ENCODE data around the gene TMX3.

Gene TMX3, protein sequence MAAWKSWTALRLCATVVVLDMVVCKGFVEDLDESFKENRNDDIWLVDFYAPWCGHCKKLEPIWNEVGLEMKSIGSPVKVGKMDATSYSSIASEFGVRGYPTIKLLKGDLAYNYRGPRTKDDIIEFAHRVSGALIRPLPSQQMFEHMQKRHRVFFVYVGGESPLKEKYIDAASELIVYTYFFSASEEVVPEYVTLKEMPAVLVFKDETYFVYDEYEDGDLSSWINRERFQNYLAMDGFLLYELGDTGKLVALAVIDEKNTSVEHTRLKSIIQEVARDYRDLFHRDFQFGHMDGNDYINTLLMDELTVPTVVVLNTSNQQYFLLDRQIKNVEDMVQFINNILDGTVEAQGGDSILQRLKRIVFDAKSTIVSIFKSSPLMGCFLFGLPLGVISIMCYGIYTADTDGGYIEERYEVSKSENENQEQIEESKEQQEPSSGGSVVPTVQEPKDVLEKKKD

DNA sequence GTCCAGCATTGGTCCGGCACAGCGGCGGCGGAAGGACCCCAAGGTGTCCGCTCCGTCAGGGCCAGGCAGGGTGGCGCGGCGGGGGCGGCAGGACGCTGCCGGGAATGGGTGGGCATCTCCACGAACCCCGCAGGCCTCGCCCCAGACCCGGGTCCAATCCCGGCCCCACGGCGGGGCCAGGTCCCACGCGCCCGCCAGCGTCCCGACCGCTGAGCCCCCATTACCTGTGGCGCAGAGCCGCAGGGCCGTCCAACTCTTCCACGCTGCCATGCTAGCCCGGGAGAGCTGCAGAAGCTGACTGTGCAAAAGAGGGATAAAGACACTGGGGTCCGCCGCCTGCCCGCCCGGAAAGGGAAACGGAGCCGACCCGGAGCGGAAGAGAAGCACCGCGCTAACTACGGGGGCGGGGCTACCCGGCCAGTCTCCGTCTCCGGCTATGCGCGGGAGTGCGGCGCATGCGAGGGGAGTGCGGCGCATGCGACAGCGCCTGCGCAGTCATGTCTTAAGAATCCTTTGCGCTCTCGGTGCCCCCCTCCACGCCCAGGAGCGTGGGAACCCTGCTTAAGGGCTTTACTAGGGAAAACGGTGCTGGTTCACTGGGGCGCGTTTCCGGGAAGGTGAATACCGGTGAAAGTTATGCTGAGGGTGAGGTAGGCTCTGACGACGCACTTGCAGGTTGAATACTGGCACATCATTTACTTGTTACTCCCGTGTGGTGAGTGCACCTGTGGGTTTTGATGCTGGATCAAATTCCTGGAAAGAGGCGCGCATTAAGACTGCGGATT lies at the start of gene TMX3:
Gene TMX3 (minus strand): TSS at position 397 of the 785 bp plus-strand sequence. CDS start 127 bp downstream, at position 270.
- DNase-seq (ENCODE audit: low read depth in 3 of 3) = peak; percentile 82 to 86 (median 83)

DNA sequence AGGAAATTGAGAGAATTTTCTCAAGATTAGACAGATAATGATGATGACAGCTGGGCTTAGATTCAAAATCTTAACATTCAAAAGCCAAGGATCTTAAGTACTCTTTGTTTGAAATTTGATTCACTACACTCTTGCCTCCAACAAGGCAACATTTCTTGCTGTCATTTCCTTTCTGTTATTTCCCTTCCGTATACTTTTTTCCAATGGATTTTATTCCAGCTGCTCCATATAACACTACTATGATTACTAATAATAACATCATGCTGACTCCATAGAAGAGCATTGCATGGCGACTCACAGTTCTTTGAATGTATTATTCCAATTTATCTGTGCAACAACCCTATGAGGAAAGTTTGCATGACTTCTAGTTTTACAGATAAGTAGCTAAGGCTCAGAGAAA lies 49.1 kb upstream of the TMX3 start:
- no peak for DNase-seq (ENCODE audit: low read depth in 3 of 3)

DNA sequence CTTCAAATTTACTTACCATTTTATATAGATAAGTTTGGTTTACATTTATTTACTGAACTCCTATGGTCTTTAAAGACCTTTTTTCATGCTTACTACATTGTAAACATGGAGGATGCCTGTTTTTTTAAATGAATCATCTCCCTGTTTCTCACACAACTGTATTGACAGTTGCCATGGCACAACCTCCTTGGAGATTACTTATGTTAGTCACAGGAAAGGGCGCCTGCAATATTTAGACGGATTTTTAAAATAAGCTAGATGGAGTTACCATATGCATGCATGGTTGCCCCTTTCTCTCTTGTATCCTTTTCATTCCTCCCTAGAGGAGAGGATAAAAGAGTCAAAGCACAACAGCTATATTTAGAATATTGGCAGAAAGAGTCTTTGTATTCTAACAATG lies 48.2 kb upstream of the TMX3 start:
- no peak for DNase-seq (ENCODE audit: low read depth in 3 of 3)

DNA sequence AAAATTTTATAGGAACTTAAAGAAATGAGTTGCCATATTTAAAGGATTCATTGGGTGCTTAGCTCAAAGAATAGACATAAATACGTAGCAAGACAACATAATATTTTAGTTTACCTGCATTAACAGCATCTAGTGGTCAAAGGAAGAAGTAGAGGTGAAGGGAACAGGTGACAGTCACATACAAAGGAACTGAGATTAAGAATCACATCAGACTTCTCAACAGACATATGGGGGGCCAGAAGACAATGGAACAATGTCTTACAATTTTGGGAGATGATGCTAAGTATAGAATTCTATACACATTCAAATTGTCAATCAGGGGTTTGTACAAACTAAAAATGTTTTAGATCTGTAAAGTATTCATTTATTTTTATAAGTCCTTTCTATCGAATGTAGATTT lies 44.4 kb upstream of the TMX3 start:
- no peak for DNase-seq (ENCODE audit: low read depth in 3 of 3)

DNA sequence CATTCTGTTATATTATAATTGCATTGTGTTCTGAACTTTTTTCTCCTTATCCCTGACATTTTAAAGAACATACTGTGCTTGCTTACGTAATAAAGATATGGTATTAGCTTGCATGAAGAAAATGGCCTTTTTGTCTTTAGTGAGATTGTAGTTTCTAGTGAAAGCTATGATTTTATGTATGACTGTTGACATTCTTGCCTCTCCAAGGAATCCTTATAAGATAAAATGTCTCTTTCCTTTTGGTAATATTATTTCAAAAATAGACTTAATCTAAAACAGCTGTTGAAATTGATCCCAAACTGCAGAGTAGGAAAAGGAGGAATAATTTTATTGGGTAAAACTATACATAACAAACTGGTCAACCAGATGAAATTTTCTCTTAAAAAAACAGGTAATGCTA lies 42.2 kb upstream of the TMX3 start:
- no peak for DNase-seq (ENCODE audit: low read depth in 3 of 3)

DNA sequence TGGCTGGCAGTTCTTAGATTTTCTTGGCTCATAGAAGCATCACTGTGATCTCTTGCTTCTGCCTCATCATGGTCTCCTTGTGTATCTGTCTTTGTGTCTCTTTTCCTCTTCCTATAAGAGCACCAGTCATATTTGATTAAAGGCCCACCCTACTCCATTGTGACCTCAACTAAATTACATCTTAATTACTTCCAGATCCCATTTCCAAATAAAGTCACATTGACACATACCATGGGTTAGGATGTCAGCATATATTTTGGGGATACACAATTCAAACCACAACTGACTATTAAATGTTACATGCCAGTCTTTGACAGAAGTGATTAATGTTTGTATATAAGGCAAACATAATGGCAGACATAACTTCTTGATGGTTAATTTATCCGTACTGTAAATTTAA lies 27.3 kb upstream of the TMX3 start:
- DNase-seq (ENCODE audit: low read depth in 3 of 3) = no peak

DNA sequence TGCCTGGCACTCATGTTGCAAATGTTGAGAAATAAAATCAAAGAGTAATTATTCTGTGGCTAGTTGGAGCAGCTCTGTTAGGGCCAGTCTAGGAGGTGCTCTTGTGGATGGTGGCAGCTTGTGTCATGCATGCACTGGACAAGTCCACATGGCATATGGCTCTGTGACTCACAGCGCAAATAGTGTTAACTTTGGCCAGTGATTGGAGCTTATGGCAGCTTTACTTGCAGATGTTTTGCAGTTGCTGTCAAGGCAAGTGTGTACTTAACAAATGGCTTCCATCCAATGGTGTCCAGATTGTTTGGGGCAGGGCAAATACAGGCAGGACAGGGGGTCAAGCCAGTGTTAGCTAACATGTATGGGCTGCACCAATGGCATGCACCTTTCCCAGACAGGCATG lies 26.1 kb upstream of the TMX3 start:
- DNase-seq (ENCODE audit: low read depth in 3 of 3) = no peak

DNA sequence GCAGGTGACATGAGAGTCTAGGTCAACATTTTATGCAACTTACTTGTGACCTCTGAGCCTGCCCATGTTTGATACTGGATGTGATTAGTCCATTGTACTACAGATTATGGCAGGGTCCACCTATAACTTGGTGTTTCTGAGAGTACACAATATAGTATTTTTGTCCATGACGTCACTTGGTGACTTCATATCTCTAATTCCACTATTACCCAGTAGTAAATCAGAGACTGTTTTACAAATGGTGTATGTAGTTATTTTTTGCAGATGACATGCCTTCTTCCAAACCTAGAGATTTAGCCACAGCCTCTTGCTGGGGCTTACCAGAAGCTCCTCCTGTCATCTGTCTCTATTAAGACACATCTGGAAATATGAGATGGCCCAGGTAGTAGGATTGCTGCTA lies 24.6 kb upstream of the TMX3 start:
- no peak for DNase-seq (ENCODE audit: low read depth in 3 of 3)

DNA sequence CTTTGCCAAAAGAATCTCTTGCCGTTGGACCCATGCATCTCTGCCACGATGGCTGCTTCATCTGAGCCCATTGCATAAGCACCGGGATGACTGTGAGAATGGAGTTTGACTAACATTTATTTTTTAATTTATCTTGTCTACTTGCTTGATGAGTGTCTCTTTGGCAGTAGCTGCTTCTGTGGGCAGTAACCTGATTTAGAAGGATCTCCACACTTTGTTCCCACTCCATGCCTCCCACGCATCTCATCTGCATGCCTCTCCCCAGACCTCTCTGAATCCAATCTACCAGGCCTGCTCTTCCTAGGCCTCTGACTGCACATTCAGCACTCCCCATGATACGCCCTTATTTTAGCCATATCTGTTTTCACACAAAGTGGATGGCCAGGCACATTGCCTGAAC lies 23.7 kb upstream of the TMX3 start:
- DNase-seq (ENCODE audit: low read depth in 3 of 3) = no peak

DNA sequence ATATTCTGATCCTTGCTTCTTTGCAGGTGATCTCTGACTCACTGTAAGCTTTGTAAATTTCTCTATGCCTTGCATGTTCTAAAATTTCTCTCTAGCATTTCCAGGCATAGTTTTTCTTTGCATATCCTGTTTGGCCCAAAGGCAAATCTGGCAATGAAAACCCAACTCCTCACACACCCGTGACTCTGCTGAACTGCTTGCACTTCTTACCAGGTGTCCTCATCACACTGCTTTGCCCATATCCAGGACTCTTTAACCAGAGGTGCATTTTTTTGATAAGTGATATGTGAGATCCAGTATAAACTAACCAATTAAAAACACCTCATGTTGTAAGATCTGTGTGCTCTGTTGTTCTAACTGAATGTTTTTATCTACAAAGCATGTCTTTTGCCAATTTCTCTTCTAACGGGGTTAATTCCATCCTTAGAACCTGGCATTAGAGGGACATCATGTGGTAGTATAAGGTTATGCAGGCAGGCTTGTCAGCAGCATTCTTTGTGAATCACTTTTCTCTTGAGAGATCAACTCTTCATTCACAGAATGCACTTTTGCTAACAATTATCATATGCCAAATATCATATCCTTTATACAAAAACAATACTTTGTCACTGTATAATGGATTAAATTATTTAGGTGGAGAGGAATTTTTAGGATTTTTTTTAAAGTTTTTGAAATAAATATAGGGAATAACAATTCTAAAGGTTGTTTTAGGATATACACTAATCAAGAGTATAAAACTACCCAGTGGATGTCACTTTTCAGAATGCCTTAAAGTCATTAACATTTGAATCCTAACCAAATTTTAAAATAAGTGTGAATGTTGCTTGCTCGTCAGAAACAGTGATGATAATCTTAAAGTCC lies 20.8 kb upstream of the TMX3 start:
- DNase-seq (ENCODE audit: low read depth in 3 of 3) = no peak

DNA sequence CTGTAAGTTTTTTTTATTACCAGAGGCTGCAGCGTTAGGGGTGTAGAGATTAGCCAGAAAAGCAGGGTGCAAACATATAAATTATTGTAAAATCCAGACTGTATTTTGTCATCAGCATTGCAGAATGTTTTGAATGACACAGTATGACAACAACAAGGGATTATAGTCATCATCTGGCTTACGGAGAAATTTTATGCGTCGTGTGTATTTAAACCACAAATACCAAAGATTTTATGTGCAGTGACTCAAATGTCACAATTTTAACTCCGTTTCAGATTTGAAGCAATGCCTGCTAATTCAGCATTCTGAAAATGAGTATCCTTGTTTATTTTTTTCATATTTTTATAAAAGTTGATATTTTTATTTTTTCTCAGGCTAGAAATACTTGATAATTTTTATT lies 19.4 kb upstream of the TMX3 start:
- no peak for DNase-seq (ENCODE audit: low read depth in 3 of 3)

DNA sequence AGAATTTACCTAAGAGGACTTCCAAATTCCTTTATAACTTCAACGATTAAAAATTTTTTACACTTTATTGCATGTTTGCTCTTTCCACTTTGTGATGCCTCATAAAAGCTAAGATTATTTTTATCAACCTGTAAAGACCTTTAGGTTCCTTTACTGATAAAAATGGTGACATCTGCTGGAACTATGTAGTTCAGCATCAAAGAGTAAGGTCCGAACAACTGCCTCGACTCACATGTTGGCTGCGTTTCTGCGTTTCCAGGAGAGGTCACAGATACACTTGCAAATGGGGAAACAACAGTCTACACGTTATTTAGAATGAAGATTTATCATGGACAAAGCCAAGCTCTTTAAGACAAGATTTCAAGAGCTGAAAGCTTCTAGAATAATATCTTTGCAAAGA lies 18.8 kb upstream of the TMX3 start:
- no peak for DNase-seq (ENCODE audit: low read depth in 3 of 3)

DNA sequence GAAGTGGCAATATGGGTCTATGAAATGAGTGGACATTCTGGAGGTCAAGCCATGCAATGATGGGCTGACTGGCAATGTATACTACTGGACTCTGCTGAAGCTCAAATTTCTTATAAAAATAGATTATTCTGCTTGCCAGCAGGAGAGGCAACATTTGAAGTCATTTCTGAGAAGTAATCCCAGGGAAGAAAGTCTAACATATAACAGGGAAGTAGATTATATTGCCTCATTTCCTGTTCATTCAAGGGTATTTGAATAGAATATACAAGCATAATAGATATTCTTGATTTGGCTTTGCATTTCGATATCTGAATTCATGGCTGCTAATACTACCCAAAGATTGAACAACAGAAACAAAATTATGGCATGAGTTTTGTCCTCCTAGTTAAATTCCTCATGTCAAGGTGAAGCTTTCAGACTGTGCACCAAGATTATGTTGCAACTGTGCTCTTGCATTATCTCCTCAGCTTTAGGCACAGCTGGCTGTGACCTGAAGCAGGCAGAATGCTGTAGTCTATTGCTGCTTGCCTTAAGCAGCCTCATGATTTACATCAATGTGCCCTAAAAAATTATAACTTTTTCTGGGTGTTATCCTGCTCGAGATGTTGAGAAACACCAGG lies 13.3 kb upstream of the TMX3 start:
- DNase-seq (ENCODE audit: low read depth in 3 of 3) = no peak

DNA sequence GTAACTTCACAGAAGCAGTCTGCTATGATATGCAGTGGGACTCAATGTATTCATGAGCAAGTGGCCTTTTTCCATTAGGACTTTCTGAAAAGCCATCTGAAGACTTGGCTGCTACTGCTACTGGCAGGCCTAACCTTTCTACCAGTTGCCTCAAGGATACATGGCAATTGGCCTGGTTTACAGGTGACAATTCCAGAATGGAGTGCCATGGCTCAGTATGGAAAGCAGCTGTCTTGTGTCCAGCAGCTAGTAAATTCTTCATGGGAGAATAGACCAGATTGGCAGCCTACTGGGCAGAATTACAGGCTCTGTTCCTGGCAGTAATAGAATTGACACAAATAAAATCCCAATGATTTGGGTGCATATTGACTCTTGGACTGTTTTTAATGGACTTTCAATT lies 12.6 kb upstream of the TMX3 start:
- DNase-seq (ENCODE audit: low read depth in 3 of 3) = no peak

DNA sequence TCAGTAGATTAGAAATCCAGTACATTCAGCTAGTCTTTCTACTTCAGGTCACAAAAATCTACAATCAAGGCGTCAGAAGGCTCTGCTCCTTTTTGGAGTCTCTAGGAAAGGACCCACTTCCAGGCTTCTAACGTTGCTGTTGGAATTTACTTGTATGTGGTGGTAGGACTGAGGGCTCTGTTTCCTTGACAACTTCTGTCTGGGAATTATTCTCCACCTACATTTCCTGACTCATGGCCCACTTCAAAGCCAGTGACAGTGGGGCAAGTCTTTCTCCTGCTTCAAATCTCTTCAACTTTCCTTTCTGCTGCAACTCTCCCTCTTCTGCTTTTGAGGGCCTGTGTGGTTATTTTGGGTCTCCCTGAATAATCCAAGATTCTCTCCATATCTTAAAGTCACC lies 10.4 kb upstream of the TMX3 start:
- DNase-seq (ENCODE audit: low read depth in 3 of 3) = no peak

DNA sequence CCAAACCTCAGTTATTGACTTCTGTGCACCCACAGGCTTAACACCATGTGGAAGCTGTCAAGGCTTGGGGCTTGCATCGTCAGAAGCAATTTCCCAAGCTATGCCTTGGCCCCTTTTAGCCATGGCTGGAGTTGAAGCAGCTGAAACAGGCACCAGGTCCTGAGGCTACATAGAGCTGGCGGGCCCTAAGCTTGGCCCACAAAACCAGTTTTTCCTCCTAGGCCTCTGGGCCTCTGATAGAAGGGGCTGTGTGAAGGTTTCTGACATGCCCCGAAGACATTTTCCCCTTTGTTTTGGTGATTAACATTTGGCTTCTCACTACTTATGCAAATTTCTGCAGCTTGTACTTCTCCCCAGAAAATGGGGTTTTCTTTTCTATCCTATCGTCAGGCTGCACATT lies 9.1 kb upstream of the TMX3 start:
- DNase-seq (ENCODE audit: low read depth in 3 of 3) = no peak

DNA sequence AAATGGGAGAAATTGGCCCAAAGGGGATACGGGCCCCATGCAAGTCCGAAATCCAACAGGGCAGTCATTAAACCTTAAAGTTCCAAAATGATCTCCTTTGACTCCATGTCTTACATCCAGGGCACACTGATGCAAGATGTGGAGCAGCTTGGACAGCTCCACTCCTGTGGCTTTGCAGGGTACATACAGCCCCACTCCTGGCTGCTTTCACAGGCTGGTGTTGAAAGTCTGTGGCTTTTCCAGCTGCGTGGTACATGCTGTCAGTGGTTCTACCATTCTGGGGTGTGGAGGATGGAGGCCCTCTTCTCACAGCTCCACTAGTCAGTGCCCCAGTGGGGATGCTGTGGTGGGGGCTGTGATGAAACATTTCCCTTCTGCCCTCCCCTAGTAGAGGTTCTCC lies 8.6 kb upstream of the TMX3 start:
- DNase-seq (ENCODE audit: low read depth in 3 of 3) = no peak

DNA sequence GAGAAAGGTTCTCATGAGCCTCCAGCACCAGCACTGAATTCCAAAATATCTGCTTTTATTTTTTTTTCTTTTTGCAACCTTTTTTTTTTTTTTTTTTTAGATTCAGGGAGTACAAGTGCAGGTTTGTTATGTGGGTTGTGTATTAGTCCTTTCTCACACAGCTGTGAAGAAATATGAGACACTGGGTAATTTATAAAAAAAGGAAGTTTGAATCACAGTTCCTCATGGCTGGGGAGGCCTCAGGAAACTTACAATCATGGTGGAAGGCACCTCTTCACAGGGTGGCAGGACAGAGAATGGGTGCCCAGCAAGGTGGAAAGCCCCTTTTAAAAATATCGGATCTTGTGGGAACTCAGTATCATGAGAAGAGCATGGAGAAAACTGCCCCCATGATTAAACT lies 7.9 kb upstream of the TMX3 start:
- no peak for DNase-seq (ENCODE audit: low read depth in 3 of 3)

DNA sequence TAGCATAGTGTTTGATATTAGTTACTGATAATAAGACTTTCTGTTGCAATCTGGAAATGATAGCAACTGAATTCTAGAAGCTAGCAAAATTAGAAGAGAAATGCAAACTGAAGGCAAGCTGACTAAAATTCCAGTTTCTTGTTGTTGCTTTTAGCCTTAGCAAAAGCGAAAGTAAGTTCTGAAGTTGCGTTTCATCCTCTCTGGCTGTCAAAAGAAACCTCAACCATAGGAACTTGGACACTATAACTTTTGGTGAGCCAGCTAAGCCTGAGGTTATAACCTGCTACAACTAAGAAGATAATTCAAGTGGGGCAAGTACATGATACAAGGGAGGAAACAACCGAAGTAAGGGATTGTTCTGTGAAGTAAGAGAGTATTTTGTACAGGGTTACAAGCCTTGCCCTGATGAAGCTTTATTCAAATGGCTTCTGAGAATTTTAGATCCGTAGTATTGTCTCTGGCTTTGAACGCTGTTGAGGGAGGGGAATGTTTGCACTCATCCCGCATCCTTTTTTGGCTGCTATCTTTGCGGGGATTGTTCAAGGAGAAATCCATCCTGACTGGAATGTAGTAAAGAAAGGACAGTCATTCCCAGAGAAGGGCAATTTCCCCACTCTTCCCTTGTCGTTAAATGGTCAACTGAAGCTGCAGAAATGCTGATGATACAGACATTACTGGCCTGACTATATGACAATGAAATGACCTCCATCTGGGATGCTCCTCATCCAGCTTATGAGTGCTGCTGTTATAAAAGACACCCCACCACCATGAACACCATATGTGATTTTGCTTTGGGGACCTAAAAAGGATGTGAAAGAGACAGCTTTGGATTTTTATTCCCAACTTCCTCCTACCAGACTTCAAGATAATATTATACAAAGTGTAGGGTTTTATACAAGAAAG lies 7.0 kb upstream of the TMX3 start:
- no peak for DNase-seq (ENCODE audit: low read depth in 3 of 3)

DNA sequence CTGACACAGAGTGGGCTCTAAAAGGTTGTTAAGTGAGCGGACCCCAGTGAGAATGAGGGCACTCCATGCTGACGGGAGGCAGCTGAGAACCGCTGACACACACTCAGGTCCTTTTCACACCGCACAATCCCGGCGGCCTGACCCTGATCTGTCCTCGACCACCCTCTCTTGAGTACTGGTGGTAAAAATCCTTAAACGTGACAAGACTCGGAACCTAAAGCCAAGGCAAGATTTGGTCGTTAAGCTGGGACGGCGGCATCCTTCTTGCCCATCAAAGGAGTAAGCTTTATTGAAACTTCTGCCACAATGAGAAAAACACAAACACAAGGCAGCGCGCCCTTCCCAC lies 569 bp downstream of the TMX3 start:
- DNase-seq (ENCODE audit: low read depth in 3 of 3) = no peak

DNA sequence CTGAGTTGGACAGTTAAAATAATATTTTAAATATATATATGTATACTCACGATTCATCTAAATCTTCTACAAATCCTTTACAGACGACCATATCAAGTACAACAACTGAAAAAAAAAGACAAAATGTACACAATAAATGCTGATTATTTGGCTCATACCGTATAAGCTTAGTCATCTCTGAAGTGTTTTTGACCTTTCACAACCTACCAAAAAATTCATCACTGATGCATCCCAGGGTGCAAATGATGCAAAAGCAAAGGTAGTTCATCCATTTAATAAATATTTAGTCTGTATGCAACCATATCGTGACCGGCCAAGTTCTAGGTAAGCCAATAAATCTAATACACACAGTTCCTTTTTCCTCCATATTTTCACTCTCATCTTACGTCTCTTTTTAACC lies 1.1 kb downstream of the TMX3 start:
- DNase-seq (ENCODE audit: low read depth in 3 of 3) = no peak
